ENCODE results near the gene STIP1.

Gene STIP1

GRCh38 chr11:64196626-64197025 is 10.7 kb downstream of the STIP1 start:
- FAIRE-seq (no peak), DNase-seq (ENCODE audit: low spot score) (no peak)

GRCh38 chr11:64198511-64198910 is 12.5 kb downstream of the STIP1 start:
- FAIRE-seq (no peak), DNase-seq (ENCODE audit: low spot score) (no peak)

- FAIRE-seq, result no peak
- DNase-seq (ENCODE audit: low spot score), result no peak
These were observed 15.6 kb downstream of the STIP1 start for GRCh38 chr11:64201543-64201942.

GRCh38 chr11:64202992-64203391 is 17.0 kb downstream of the STIP1 start:
- no peak for FAIRE-seq

GRCh38 chr11:64203421-64204079 is 17.6 kb downstream of the STIP1 start:
- no peak for DNase-seq (ENCODE audit: low spot score)
- no peak for FAIRE-seq

More at GRCh38 chr11:64202992-64203391, 17.0 kb downstream of the STIP1 start:
- no peak for DNase-seq (ENCODE audit: low spot score)

GRCh38 chr11:64204080-64204440 is 18.1 kb downstream of the STIP1 start:
- FAIRE-seq (no peak), DNase-seq (ENCODE audit: low spot score) (no peak)

GRCh38 chr11:64204464-64204989 is 18.6 kb downstream of the STIP1 start:
- DNase-seq (ENCODE audit: low spot score) (peak; percentile 82), FAIRE-seq (no peak)

- FAIRE-seq (no peak), DNase-seq (ENCODE audit: low spot score) (no peak)
These were observed 20.7 kb downstream of the STIP1 start, which contains the start of gene FERMT3 for GRCh38 chr11:64206457-64207255. Gene FERMT3 (plus strand): TSS chr11:64206721. CDS start chr11:64207365, 644 bp downstream.

- FAIRE-seq, result no peak
- no peak for DNase-seq (ENCODE audit: low spot score)
These were observed 21.5 kb downstream of the STIP1 start for GRCh38 chr11:64207256-64208085.

GRCh38 chr11:64208086-64208795 is 22.3 kb downstream of the STIP1 start:
- FAIRE-seq (no peak), DNase-seq (ENCODE audit: low spot score) (no peak)

GRCh38 chr11:64208796-64209562 is 23.0 kb downstream of the STIP1 start:
- no peak for FAIRE-seq
- DNase-seq (ENCODE audit: low spot score), result no peak

GRCh38 chr11:64209563-64209843 is 23.5 kb downstream of the STIP1 start:
- DNase-seq (ENCODE audit: low spot score), result no peak
- FAIRE-seq, result no peak

GRCh38 chr11:64210301-64211020 is 24.5 kb downstream of the STIP1 start:
- no peak for FAIRE-seq
- DNase-seq (ENCODE audit: low spot score), result no peak

GRCh38 chr11:64211181-64211872 is 25.4 kb downstream of the STIP1 start:
- DNase-seq (ENCODE audit: low spot score) (no peak), FAIRE-seq (no peak)

GRCh38 chr11:64216879-64217278 is 30.9 kb downstream of the STIP1 start:
- DNase-seq (ENCODE audit: low spot score) (no peak), FAIRE-seq (no peak)

- FAIRE-seq (no peak), DNase-seq (ENCODE audit: low spot score) (no peak)
These were observed 32.8 kb downstream of the STIP1 start for GRCh38 chr11:64218628-64219353.

- FAIRE-seq (no peak), DNase-seq (ENCODE audit: low spot score) (no peak)
These were observed 33.3 kb downstream of the STIP1 start for GRCh38 chr11:64219354-64219684.

GRCh38 chr11:64219755-64220154 is 33.8 kb downstream of the STIP1 start:
- DNase-seq (ENCODE audit: low spot score) (no peak), FAIRE-seq (no peak)

GRCh38 chr11:64220271-64220670 is 34.3 kb downstream of the STIP1 start:
- FAIRE-seq (no peak), DNase-seq (ENCODE audit: low spot score) (no peak)
